Measurements from ENCODE around the gene ZBTB18. TPM values are rescaled to one million over a fixed set of nuclear protein-coding genes. Genes with fewer than 3 reads are reported as not detected.
A peak's percentile ranks its signal among the peaks of the same experiment; 100 is the strongest.

Gene ZBTB18
- polyA plus RNA-seq, 1 of the 3 experiments (the other 2 are of a cell fraction), result 19.3 TPM

GRCh38 chr1:244028701-244029100 lies 22.4 kb upstream of the ZBTB18 start:
- H3K9ac ChIP-seq, result no peak overlapping the region
- no peak overlapping the region for H3K27ac ChIP-seq (ENCODE audit: low read depth in 2 of 2, low read length in 1 of 2)
- H3K27me3 ChIP-seq (ENCODE audit: insufficient read depth), result no peaks in the 10 kb centered on the region
- no peak overlapping the region for H2AFZ ChIP-seq (ENCODE audit: low read depth)
- no peaks in the 10 kb centered on the region for H3K9me3 ChIP-seq
- ChIA-PET CTCF (no interaction called here), POLR2A (interaction anchor here (0.8 kb wide), 1 partner anchor 19 kb away, joined by 3 read pairs; no protein-coding TSS in a partner anchor)
- H3K79me2 ChIP-seq (ENCODE audit: insufficient read depth), result no peaks in the 10 kb centered on the region
- no peak for TF ChIP-seq MEF2A (IDR thresholded peaks at IDR 0.05; ENCODE audit: borderline replicate concordance, low read depth)
- TF ChIP-seq PBX3 (IDR thresholded peaks at IDR 0.05), result no peak
- no peak for TF ChIP-seq GABPA (IDR thresholded peaks at IDR 0.05; ENCODE audit: low read depth)
- TF ChIP-seq SMC3 (IDR thresholded peaks at IDR 0.05; ENCODE audit: low read depth, low read length), result no peak
- no peak for TF ChIP-seq TCF12 (IDR thresholded peaks at IDR 0.05)
- TF ChIP-seq RFX5 (IDR thresholded peaks at IDR 0.05; ENCODE audit: low read length), result no peak
- no peaks in the 10 kb centered on the region for H3F3A ChIP-seq (replicated peaks; ENCODE audit: insufficient read depth)
- no peaks in the 10 kb centered on the region for H3K36me3 ChIP-seq (replicated peaks in 1 of 2; ENCODE audit: control insufficient read depth in 1 of 2, insufficient read depth in 2 of 2, low read length in 1 of 2)
- H3K9me2 ChIP-seq, result no peaks in the 10 kb centered on the region
- H3K4me3 ChIP-seq (ENCODE audit: low read depth in 2 of 2, low read length in 1 of 2), result no peak overlapping the region
- H3K4me2 ChIP-seq, result no peak overlapping the region
- H3K4me1 ChIP-seq (ENCODE audit: control insufficient read depth in 1 of 2, insufficient read depth in 2 of 2, low read depth in 1 of 2, low read length in 1 of 2), result no peaks in the 10 kb centered on the region
- 94% methylated on average over 3 of the region's 3 CpGs for WGBS (ENCODE audit: low lambda C conversion rate)
- no peaks in the 10 kb centered on the region for H4K20me1 ChIP-seq (ENCODE audit: insufficient read depth)
- no peak for DNase-seq

- Histone ChIP-seq H3K9ac (no peak overlapping the region), H3K4me2 (no peak overlapping the region), H3K27me3 (ENCODE audit: insufficient read depth) (no peaks in the 10 kb centered on the region), H3F3A (replicated peaks; ENCODE audit: insufficient read depth) (no peaks in the 10 kb centered on the region), H4K20me1 (ENCODE audit: insufficient read depth) (no peaks in the 10 kb centered on the region), H3K79me2 (ENCODE audit: insufficient read depth) (no peaks in the 10 kb centered on the region), H3K27ac (ENCODE audit: low read depth in 2 of 2, low read length in 1 of 2) (no peak overlapping the region), H3K9me2 (no peaks in the 10 kb centered on the region), H3K36me3 (replicated peaks in 1 of 2; ENCODE audit: control insufficient read depth in 1 of 2, insufficient read depth in 2 of 2, low read length in 1 of 2) (no peaks in the 10 kb centered on the region), H3K4me3 (ENCODE audit: low read depth in 2 of 2, low read length in 1 of 2) (no peak overlapping the region), H2AFZ (ENCODE audit: low read depth) (no peak overlapping the region), H3K4me1 (ENCODE audit: control insufficient read depth in 1 of 2, insufficient read depth in 2 of 2, low read depth in 1 of 2, low read length in 1 of 2) (no peaks in the 10 kb centered on the region), H3K9me3 (no peaks in the 10 kb centered on the region)
- TF ChIP-seq RAD21 (IDR thresholded peaks at IDR 0.05; ENCODE audit: low read length) (peak; percentile 46), CTCF (IDR thresholded peaks at IDR 0.05) (peak; percentile 36), MEF2A (IDR thresholded peaks at IDR 0.05; ENCODE audit: borderline replicate concordance, low read depth) (no peak), CHD2 (IDR thresholded peaks at IDR 0.05; ENCODE audit: low read length, partially characterized antibody) (no peak)
- DNase-seq, result no peak
- ChIA-PET CTCF (interaction anchor here (0.7 to 0.8 kb wide), 2 partner anchors 36 to 243 kb away, joined by 3 read pairs; no protein-coding TSS in a partner anchor), POLR2A (interaction anchor here (0.8 kb wide), 1 partner anchor 19 kb away, joined by 3 read pairs; no protein-coding TSS in a partner anchor)
- WGBS (ENCODE audit: low lambda C conversion rate), result 82% methylated on average over 3 of the region's 3 CpGs
Measured at GRCh38 chr1:244029124-244029523, 22.0 kb upstream of the ZBTB18 start.

Measured in SK-N-SH (cell line).